Measurements from ENCODE around the gene PRICKLE1.

DNA sequence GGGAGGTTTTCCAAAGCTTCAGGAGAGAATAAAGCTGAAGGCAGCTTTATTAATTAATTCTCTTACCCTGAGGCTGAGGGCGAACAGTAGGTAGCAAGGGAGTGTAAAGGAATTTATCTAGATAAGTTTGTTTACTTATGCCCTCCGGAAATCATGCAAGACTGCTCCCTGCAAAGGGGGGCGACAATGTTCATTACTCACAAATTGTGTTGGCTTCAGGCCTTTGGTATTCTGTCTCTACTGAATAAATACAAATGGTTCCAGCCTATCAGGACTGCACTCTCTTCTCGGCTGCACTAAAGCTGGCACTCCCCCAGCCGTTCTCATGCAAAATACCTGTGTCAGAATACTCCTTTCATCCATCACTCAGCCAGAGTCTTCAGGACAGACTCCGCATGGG, 142.8 kb downstream of the PRICKLE1 start:
- TF ChIP-seq, protein P1, sequence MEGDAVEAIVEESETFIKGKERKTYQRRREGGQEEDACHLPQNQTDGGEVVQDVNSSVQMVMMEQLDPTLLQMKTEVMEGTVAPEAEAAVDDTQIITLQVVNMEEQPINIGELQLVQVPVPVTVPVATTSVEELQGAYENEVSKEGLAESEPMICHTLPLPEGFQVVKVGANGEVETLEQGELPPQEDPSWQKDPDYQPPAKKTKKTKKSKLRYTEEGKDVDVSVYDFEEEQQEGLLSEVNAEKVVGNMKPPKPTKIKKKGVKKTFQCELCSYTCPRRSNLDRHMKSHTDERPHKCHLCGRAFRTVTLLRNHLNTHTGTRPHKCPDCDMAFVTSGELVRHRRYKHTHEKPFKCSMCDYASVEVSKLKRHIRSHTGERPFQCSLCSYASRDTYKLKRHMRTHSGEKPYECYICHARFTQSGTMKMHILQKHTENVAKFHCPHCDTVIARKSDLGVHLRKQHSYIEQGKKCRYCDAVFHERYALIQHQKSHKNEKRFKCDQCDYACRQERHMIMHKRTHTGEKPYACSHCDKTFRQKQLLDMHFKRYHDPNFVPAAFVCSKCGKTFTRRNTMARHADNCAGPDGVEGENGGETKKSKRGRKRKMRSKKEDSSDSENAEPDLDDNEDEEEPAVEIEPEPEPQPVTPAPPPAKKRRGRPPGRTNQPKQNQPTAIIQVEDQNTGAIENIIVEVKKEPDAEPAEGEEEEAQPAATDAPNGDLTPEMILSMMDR (IDR thresholded peaks at IDR 0.05): no peak
- no peak for TF ChIP-seq POLR2A (IDR thresholded peaks at IDR 0.05)

All from uterus (tissue), 2 donors.